8988T (cell line): ENCODE data around the gene SGPP2.
"Not testable (repeated sequence)": the region's sequence is repeated elsewhere in the genome, so short reads cannot be mapped to it uniquely, and the experiment has no call there.

Experiments
- DNase-seq: peaks from one replicate; pipeline ENCODE4 v3.0.0; 2011

SGPP2 gene

DNA sequence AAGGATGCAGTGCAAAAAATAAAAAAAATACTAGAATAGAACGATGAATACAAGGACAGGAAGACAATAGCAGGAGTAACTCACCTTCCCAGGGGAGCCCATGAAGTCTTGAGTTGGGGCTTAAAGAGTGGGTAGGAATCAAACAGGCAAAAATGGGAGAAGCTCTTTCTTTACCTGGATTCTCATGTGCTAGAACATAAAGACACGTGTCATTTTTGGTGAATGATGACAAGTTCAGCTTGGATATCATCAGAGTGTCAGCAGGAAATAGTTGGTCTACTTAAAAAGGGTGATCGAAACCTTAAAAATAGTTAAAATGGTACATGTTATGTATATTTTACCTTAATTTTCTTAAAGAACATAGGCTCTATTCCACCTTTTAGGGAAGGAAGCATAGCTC lies 5.7 kb downstream of the SGPP2 start:
- DNase-seq: no peak

DNA sequence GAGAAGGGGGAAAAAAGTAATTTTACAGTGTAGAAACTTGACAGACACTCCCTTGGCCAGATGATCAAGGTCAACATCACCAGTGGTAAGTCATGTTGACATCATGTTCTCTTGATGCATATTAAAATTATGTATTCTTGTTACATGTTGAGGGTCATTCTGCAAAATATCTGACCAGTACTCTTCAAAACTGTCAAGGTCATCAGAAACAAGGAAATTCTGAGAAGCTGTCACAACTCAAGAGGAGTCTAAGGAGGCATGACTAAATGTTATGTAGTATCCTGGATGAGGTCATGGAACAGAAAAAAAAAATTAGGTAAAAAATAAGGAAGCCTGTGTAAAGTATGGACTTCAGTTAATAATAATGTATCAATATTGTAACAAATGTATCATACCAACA lies 6.3 kb downstream of the SGPP2 start:
- no peak for DNase-seq

DNA sequence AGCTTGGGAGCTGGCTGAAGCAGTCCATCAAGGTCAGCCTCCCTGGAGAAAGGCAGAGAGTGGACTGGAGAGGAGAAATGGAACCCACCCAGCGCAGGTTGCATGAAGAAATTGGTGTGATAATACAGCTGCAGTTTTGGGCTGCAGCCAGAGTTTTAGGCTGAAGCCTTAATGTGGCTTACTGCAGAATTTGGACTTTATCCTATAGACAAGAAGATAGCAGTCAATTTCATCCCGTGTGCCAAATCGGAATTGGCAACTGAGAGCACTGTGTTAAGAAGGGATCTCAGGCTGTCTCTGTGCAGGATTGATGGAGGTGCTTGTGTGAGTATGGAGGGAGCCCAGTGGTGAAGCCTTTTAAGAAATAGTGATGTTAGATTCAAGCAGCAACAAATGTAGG lies 7.5 kb downstream of the SGPP2 start:
- DNase-seq: no peak

DNA sequence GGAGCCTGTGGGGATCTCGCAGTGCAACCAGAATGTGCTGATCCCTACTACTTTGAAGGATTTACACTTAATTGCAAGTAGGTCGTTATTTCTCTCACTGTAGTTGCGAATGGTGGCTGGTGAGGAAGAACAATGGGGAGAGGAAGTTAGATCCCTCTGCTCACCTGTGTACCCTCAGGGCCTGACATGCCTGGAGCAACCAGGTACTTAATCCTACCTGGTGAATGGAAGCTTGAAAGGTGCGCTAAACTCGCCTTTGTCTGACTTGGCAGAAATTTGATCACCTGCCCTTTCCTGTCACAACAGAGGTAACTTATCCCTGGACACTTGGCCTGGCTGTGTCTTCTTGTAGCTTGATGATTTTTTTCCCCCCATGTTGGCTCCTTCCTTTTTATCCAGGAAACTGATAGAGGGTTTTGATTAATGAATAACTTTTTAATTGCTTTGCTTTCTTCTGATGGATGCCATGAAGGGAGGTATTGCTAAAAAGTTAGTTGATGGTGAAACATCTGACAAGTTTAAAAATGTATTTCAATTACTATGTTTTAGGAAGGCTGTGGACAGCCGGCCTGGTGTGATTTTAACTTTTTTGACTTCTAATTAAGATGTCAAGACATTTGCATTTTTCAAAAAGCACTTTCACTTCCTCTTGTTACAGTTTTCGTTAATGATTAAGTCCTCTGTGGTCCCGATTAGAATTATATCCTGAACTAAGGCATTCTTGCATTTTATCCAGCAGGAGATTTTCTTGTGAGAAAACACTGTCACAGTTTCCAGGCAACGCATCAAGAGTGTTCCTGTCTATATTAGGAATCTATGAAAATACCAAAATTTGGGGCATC lies 9.2 kb downstream of the SGPP2 start:
- no peak for DNase-seq

DNA sequence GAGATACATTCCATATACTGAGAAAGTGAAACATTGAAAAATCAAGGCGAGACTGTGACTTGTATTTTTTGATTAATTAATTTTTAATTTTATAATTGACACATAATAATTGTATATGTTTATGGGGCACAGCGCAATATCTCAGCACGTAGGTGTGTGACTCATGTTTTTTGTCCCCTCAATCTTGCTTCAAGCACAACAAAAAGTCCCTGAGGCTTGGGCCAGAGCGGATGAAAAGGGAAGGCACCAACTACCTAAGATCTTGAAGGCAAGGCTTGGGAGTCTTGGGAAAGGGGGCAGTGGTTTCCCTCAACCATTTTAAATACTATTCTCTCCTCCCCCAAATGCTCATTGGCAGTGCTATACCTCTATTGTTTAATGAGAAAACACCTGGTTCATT lies 9.9 kb downstream of the SGPP2 start:
- DNase-seq: no peak

DNA sequence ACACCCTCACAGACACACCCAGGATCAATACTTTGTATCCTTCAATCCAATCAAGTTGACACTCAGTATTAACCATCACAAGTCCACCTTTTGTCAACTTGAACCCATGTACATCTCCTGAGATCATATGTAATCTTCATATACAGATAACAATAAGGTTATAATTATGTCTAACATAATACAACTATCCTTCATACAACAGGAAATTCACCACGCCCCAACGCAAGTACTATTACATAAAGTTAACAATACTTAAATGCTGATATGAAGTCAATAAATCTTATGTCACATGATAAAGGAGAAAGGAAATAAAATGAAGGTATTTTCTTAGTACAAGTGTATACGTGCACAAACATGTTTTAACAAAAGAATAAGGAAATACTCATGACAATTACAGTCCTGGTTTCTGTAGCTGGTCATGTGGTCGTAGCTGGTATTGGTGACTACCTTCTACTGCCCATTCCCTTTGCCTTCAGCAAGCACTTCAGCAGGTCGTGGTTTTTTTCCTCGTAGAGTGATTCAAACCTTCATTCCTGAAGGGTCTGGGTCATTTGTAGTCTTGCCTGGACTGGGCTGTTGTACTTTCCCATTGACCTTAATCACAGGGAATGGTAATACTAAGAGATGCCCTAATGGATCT lies 11.2 kb downstream of the SGPP2 start:
- DNase-seq: not testable (repeated sequence)

DNA sequence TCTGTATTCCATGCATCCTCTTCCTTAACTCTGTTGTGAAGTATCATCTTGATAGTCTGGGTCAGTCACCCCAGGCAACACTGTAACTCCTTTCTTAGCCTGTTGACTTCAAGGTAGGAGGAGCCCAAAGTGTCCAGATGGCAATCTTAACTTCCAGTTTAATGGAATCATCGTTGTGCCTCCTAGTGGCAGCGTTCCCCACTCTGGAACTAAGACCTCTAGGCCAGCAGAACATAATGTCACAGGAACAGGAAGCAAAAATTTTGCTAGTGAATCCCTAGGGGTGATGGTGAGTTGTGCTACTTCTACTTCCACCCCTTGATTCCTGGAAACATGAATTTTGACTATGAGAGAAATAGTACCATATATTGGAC lies 11.7 kb downstream of the SGPP2 start:
- DNase-seq: no peak

DNA sequence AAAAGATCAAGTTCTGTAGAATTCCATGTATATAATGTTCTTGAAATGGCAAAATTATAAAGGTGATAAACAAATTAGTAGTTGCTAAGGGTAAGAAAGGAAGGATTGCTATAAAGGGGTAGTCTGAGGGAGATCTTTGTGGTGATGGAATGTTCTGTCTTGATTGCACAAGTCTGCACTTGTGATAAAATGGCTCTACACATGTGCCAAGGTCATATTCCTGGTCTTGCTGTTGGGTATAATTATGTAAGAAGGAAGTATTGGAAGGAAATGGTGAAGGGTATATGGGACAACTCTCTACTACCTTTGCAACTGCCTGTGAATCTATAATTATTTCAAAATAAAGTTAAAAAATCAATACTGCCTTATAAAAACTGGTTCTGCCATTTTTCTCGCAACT lies 15.3 kb downstream of the SGPP2 start:
- no peak for DNase-seq

DNA sequence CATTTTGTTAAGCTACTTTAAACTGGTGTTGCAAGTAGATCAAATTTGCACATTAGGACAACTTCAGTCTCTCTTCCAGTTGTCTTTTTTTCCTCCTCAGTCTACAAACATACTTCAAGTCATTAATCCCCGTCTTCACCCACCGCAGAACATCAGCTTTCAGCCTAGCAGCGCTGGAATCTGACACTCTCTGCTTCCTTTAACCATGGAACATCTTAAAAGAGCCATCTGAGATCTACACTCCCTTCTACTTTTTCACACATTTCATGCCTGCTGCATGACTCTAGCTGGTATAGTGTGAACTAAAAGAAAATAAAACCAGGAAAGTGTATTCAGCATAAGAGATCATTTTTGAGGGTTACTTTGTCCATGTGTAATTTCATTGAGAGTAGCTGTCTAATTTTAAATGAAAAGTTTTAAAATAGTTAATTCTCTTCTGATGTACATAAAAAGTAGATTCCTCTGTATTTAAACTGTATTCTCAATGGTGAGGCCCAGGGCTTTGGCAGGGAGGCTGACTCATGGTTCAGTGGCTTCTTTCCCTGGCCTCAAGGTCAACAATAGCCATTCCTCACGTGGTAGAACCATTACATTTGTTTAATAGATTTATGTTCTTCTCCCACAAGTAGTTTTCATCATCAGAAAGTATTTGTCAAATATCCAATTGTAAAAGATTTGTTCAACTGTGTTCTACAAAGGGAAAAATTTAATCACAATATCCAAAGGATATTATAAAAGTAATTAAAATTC lies 16.5 kb downstream of the SGPP2 start:
- DNase-seq: no peak

DNA sequence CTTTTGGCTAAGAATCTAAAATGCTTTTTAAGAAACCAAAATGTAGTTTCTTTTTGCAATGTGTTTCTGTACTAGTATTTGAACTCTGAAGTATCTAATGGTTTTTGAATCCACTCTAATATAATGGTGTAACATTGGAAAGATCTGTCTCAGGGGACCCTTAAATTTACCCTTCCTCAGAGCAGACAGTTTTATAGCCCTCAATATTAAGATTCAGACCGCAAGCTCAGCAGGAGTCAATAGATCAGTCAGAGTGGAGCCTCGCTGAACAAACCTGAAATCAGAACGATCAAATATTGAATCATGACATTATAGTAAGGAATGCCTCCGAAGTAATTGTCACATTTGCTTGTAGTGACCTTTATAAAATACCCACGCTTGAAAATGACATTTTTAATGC lies 18.3 kb downstream of the SGPP2 start:
- DNase-seq: no peak

DNA sequence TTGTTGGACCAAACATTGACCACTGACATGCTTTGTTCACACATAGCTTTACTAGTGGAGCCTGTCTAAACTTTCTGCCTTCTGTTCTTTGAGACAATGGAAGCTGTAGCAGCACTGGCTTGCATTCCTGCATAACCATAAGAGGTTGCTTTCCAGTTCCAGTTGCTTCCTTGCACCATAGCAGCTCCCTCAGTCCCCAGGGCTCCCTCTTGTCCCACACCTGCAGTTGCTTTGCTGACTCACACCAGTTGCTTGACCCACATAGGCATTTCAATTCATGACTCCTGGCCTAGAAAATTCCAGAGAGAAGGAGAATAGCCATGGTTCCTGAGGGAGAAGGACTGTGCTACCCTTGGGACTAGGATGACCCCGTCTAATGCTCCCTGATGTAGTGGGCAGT lies 20.9 kb downstream of the SGPP2 start:
- DNase-seq: no peak

DNA sequence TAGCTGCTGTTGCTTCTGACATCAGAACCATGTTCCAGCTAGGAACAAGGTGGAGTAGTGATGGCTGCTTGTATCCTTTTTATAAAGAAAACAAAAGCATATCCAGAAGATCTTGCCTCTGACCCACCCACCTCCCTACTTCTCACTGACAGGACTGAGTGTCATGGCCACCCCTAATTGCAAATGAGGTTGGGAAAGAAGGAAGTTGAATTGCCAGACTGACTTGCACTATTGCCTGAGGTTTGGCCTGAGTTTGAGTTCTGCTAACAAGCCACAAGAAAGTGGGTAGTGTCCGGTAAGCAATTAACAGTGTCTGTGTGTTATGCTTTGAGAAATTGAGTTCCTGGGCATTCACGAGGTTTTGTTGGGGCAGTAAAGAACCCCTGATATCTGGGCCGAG lies 22.8 kb downstream of the SGPP2 start:
- no peak for DNase-seq

DNA sequence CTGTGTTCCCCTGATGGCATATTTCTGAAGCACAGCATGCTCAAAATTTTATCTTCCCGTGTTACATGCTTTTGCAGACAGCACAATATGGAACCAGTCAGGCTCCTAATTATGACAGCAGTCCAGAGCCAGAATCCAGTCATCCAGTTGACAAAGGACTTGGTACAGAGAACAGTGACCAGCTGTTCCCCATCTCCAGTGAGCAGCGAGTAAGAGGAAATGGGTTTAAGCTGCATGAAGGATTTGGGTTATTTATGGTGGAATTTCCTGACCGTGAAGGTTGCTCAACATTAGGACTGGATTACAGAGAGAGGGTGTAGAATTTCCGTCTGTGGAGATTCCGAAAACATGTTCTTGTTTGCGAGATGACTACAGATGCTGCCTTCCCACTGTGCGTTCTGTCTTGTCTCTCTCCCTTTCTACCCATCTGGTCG lies 24.4 kb downstream of the SGPP2 start:
- DNase-seq: no peak

DNA sequence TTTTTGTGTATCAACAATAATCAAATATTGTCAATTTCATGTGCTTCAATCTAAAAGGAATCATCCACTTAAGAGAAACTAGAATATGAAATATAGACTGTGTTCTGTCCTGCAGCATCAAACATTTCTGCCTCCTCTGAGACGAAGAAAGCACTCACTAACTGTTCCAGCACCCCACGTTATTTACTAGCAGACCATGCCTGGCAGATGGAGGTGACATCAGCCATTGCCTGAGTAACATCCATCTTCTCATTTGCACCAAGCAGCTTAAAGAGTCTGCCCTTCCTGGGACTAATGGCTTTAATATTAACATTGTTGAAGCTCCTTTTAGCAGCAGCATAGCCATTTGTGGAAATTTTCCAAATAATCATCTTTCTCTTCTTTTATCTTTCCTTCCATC lies 25.7 kb downstream of the SGPP2 start:
- DNase-seq: no peak

DNA sequence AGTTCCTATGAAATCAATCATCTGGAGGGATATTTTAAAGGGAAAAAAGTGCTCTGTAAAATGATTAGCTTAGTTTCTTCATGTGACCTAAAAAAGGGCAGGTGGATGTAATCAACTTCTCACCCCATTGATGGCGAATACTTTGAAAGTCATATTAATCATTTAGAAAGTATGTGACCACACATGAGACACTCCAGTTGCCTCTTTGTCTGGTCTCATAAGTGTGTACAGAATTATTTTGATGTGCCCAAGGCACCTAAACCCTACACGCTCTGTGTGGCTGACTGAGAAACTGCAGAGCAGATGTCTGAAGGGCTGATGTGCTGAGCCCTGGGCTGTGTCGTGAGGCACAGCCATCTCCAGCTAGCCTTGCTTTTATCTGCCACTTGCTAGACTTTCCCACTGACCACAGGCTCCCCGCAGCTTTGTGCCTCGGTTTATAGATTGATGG lies 26.9 kb downstream of the SGPP2 start:
- DNase-seq: no peak

DNA sequence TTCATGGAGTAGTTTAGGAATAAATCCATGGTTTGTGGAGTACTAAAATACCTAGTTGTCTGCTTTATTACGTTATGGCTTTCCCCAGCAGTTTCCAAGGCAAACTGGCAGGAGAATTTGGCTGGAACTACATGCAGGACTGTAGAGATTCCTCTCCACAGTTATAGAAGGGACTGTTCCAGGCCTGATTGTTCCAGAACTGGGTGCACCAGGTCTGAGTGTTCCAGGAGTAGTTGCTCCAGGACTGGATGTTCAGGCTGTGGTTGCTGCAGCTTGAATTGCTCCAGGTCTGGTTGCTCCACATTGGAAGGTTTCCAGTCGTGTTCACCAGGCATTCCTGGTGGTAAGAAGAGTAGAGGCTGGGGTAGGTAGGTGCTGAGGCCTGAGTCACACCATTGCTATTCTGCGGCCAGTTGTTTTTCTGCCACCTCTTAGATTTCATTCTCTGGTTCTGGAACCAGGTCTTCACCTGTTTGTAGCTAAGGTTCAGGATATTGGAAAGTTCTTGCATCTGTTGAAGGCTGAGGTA lies 28.1 kb downstream of the SGPP2 start:
- DNase-seq: no peak

DNA sequence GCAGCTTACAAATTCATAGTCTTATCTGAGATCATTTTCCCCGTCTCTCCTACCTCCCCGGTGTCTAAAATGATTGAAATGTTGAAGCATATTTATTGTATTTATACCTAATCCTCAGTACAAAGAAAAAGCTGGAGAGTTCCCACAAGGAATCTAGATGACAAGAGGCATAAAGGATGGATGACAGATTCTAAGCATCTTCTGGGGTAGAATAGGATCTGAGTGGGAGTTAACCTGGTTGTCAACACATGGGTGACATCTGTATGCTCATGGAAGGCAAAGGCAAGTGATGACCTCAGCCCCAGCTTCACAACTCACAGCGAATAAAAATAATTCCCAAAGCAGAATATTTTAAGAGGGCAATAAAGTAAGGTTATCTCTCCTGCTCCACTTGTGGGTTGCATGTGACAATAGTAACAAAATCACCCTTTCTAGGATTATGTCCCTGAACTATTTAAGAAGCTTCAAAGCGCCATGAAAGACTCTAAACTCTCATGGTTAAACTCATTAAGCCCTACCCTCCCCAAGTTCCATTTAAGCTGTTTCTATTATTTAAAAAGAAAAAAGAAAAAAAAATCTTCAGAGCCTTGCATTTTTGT lies 32.2 kb downstream of the SGPP2 start:
- no peak for DNase-seq

DNA sequence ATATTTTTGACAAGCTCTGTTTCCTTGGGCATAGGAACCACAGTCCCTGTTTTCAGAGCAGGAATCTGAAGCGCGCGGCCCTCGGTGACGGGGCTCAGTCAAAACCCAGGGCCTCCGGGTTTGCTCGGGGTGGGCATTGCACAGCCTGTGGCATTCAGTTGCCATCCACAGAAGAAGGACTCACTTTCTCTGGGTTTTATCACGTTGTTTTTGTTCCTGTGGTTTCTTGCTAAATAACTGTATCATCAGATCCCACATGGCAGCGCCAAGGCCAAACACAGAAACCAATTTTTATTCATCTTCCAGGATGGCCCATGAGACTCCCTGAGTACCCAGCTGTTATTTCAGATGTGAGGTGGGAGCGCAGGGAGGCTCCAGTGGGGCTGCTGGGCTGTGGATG lies 35.6 kb downstream of the SGPP2 start:
- DNase-seq: no peak

DNA sequence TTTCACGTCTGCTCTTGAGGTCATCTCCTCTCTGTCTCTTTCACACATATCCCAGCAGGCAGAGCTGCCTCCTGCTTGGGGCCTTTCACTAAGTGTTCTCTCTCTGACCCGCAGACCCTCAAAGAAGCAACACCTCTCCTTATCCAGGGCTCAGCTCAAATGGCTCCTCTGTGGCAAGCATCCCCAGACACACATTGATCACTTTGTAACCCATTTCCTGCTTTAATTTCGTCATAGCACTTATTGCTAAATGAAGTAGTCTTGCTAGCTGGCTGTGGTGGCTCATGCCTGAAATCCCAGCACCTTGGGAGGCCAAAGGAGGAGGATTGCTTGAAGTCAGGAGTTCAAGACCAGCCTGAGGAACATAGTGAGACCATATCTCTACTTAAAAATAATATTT lies 41.4 kb downstream of the SGPP2 start:
- no peak for DNase-seq

DNA sequence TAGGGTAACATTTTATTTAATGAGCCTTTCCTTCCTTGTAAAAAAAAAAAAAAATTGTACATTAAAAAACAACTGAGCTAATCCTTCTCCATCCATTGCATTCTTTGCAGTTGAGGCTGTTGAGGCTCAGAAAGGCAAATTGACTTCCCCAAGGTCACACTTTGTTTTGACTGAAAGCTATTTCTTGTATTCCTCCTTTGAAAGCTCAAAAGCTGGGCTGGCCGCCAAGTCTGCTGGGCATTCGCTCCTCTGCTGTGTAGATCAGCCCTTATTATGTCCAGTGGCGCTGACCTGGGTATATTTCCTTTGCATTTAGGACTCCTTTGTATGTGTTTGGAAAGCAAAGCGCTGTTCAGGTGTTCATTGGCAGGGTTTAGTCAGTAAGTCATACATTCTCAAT lies 44.0 kb downstream of the SGPP2 start:
- DNase-seq: no peak

DNA sequence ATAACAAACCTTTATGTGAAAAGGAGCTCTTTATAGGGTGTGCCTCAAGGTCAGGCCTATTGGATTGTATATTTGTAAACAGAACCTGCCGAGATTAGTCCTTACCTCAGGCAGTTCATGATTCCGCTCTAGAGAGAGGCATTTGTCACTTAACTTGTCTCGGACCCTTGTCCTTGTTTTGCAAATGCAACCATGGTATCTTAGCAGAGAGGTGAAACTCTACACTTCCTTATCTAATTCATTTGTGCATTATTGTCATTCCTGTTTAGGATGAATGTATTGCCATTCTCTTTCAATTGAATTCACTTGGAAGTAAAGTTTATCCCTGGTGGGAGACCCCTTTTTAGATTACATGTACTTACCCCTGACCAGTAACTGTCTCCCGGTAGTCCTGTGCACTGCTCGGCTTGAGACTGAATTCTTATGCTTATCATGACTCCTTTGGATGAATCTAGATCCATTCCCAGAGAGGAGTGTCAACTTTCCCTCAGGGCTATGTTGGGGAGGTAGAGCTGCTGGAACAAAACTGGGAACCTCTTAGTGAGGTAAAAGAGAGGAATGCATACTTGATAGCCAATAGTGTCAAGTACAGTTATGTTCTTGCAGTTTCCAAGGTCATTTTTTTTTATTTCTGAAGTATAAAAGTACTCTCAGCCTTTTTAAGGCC lies 46.6 kb downstream of the SGPP2 start:
- no peak for DNase-seq

DNA sequence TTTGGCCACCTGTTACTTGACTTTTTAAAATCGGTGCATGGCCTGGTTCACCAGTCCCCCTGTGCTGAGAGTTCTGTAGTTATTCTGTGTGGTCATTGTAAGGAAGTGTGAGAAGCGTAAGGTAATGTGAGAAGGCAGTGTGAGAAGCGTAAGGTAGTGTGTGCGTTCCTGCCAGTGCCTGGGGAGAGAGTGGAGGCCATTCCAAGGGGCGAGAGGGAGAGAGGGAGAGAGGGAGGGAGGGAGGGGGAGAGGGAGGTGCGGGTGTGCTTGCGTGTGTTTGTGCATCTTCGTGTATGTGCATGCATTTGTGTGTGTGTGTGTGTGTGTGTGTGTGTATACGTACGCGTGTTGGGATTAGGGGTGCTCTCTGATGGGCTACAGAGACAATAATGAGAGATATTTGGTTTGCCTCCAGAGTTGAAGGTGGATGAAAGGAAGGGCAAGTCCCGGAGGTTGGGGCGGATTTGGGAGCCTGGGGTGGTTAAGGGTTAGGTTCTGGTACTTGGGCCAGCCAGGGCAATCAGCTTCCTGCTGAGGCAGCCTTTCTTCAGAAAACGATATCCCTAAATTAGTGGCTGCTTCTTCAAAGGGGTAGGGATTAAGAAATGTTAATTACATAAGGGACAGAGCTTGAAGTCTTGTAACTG lies 53.7 kb downstream of the SGPP2 start:
- DNase-seq: no peak
